HS-5 (cell line): ENCODE measurements around the gene IGDCC3.

Experiments
- DNase-seq: peaks from one replicate; pipeline ENCODE4 v3.0.0-alpha.2; 2012; ENCODE audit warnings: low read depth

Gene IGDCC3

GRCh38 chr15:65343374-65343981 is 34.3 kb downstream of the IGDCC3 start:
- DNase-seq = no peak

GRCh38 chr15:65342493-65342892 is 35.3 kb downstream of the IGDCC3 start:
- DNase-seq = no peak

GRCh38 chr15:65339920-65340319 is 37.9 kb downstream of the IGDCC3 start:
- DNase-seq = no peak

- DNase-seq = no peak
These were observed 38.4 kb downstream of the IGDCC3 start for GRCh38 chr15:65339416-65339815.

- no peak for DNase-seq
These were observed 39.0 kb downstream of the IGDCC3 start for GRCh38 chr15:65338823-65339222.

GRCh38 chr15:65338366-65338765 is 39.4 kb downstream of the IGDCC3 start:
- DNase-seq = no peak

- DNase-seq = no peak
These were observed 40.2 kb downstream of the IGDCC3 start for GRCh38 chr15:65337436-65338070.

- DNase-seq = no peak
These were observed 41.0 kb downstream of the IGDCC3 start for GRCh38 chr15:65336493-65337435.

GRCh38 chr15:65335278-65336055 is 42.3 kb downstream of the IGDCC3 start:
- no peak for DNase-seq

- DNase-seq = no peak
These were observed 43.1 kb downstream of the IGDCC3 start for GRCh38 chr15:65334586-65335231.

GRCh38 chr15:65333856-65334255 is 43.9 kb downstream of the IGDCC3 start:
- no peak for DNase-seq

GRCh38 chr15:65333148-65333820 is 44.5 kb downstream of the IGDCC3 start:
- no peak for DNase-seq

- no peak for DNase-seq
These were observed 45.2 kb downstream of the IGDCC3 start for GRCh38 chr15:65332391-65333147.

GRCh38 chr15:65331811-65332210 is 46.0 kb downstream of the IGDCC3 start:
- DNase-seq = no peak

GRCh38 chr15:65330934-65331645 is 46.7 kb downstream of the IGDCC3 start:
- DNase-seq = no peak

- no peak for DNase-seq
These were observed 47.6 kb downstream of the IGDCC3 start for GRCh38 chr15:65329984-65330735.

GRCh38 chr15:65329288-65329983 is 48.4 kb downstream of the IGDCC3 start:
- no peak for DNase-seq
